GM21515 (cell line): ENCODE data around the gene FGF10.

ENCODE experiments used
- ATAC-seq: cut with Tn5 transposase; IDR thresholded peaks from one replicate; pipeline ENCODE4 v1.9.1; 2021; ENCODE audit not compliant: unreplicated experiment

The FGF10 gene

DNA sequence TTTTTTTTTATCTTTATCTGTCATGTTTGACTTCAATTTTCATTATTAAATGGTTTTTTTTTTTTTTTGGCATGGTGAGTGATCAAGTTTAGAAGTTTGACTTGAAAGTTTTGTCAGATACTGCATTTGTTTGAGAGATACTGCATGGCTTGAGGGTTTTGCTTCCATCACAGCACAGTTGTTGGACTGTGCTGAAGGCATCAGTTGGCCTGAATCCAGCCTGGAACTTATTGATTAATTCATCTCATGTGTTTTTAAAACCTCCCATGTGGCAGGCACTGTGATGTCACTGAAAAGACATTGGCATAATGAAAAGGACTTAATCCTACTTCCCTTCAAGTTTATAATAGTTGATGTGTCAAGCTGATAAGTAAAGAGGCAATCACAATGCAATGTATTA is 128.4 kb downstream of the FGF10 start:
- no peak for ATAC-seq

DNA sequence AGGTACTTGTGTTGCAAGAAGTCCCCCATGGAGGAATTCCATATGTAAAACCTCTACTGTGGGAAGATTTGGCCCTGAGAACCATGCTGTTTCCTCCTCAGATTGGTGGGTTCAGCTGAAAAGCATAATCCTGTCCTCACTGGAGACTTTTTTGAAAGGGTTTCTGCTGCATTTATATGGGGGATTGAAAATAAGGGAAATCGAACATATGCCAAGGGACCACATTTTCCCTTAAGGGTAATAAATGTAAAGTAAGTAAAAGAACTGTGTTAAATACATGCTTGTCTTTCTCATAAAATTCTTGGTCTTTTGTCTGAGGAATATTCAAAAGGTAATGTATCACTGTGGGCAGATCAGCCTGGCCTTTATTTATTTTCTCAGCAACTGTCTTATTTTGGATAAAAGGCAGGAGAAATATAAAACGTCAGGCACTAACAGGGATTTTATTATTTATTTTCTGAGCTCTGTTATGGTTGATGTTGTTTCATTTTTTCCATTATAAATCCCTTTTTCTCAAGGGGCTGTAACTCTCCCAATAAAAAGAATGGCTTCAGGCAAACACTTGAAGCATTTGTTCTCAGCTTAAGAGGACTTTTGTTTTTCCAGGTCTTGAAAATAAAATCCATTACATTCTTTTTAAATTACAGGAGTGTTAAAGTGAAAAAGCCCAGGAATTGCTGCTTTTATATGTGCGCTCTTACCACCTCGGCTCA is 131.4 kb downstream of the FGF10 start:
- ATAC-seq, result no peak

DNA sequence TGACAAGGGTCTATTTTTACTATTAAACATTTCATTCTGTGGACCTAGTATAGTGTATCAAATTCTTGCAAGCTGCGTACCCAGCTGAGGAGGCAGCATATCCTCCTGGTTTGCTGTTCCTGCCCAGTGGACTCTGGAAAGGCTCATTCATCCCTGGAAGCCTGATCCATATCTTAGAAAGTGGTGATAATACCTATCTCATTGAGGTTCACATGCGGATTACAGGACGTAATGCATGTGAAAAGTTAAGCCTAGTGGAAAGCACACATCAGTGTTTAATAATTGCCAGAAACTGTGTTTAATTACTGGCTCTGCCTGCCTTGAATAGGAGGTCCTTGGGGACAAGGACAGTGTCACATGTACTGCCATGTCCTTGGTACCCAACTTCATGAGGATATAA is 132.0 kb downstream of the FGF10 start:
- no peak for ATAC-seq
